Measurements from ENCODE around the gene BOLA3.
"Not testable (repeated sequence)": the region's sequence is repeated elsewhere in the genome, so short reads cannot be mapped to it uniquely, and the experiment has no call there.

The BOLA3 gene

DNA sequence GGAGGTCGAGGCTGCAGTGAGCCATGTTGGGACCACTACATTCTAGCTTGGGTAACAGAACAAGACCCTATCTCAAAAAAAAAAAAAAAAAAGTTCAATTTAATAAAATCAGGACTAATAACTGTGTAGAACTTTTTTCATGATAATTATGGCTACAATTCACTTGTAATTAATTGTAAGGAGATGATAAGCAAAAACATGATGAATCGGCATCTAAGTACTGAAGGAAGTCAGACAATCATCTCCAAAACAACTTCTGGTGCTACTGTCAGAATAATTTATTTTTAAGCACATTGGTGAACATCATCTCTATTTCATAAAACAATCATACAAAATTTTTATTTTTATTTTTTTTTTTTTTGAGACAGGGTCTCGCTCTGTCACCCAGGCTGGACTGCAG lies 41.0 kb upstream of the BOLA3 start:
- peak overlapping the region; percentile 36 for H4K91ac ChIP-seq (ENCODE audit: low read depth, low read length)
- no peak overlapping the region for H3K14ac ChIP-seq (ENCODE audit: low read length)
- H3K18ac ChIP-seq (ENCODE audit: low read length): no peak overlapping the region
- H2AFZ ChIP-seq (ENCODE audit: insufficient read depth, low read length, poor library complexity): no peak overlapping the region
- no peak overlapping the region for H2BK12ac ChIP-seq (ENCODE audit: low read length)
- no peak overlapping the region for H2AK5ac ChIP-seq (ENCODE audit: low read length)
- H3K79me2 ChIP-seq (ENCODE audit: control insufficient read depth, insufficient read depth, low read length, poor library complexity): no peaks in the 10 kb centered on the region
- H4K8ac ChIP-seq (ENCODE audit: low read depth, low read length): no peak overlapping the region
- WGBS (ENCODE audit: extremely low coverage, insufficient coverage, insufficient read length): no CpG with 5 or more reads among the region's 3 CpGs
- H3K4me3 ChIP-seq (ENCODE audit: low read depth, low read length): no peak overlapping the region
- H3K4me2 ChIP-seq (ENCODE audit: low read length): no peak overlapping the region
- peaks cover 4 to 7% of the 10 kb centered on the region in 2 experiments for H3K4me1 ChIP-seq (ENCODE audit: control insufficient read depth in 1 of 2, insufficient read depth in 2 of 2, low read length in 2 of 2)
- no peak overlapping the region for H3K27ac ChIP-seq (ENCODE audit: low read depth, low read length)
- H3K9ac ChIP-seq (ENCODE audit: low read length): no peak overlapping the region
- no peaks in the 10 kb centered on the region for H3K36me3 ChIP-seq (ENCODE audit: control insufficient read depth in 1 of 2, insufficient read depth in 2 of 2, low read length in 2 of 2)
- H2BK5ac ChIP-seq (ENCODE audit: low read depth, low read length, poor library complexity): no peak overlapping the region
- peaks cover 3% of the 10 kb centered on the region for H3K79me1 ChIP-seq (ENCODE audit: low read length)
- no peaks in the 10 kb centered on the region for H3K27me3 ChIP-seq (ENCODE audit: insufficient read depth, low read length)
- no peaks in the 10 kb centered on the region for H3K9me3 ChIP-seq (ENCODE audit: insufficient read depth, low read depth, low read length)
- H3K23ac ChIP-seq (ENCODE audit: low read length): no peak overlapping the region
- no peak overlapping the region for H4K12ac ChIP-seq (ENCODE audit: low read depth, low read length)
- H2BK120ac ChIP-seq (ENCODE audit: insufficient read depth, low read length, poor library complexity): peak overlapping the region; percentile 8
- H3K4ac ChIP-seq (ENCODE audit: low read depth, low read length): no peak overlapping the region
- DNase-seq: no peak

DNA sequence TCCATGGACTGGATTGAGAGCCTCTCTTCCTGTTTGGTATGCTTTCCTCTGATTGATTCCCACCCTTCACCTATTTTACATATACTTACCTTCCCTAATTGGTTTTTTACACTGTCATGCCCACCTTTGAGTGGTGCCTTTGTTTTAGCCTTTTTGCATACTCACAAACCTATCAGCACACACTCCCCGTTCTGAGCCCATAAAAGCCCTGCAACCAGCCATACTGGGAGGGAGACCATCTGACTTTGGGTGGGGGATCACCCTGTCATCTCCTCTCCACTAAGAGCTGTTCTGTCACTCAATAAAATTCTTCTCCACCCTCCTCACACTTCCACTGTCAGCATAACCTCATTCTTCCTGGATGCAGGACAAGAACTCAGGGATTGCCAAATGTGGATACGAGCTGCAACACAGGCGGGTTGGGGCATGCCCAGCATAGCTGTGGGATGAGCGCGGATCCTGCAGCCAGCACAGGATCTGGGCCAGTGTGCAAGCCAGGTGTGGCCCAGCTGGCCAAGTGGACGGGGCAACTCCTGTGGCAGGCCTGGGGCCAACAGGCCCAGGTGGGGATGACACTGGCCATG lies 40.4 kb upstream of the BOLA3 start:
- peak; percentile 93 for DNase-seq
- Histone ChIP-seq H3K79me2 (ENCODE audit: control insufficient read depth, insufficient read depth, low read length, poor library complexity) (no peaks in the 10 kb centered on the region), H2BK120ac (ENCODE audit: insufficient read depth, low read length, poor library complexity) (peak overlapping the region; percentile 8), H3K4me1 (ENCODE audit: control insufficient read depth in 1 of 2, insufficient read depth in 2 of 2, low read length in 2 of 2) (peaks cover 4 to 7% of the 10 kb centered on the region in 2 experiments), H3K14ac (ENCODE audit: low read length) (peak overlapping the region; percentile 49), H3K9me3 (ENCODE audit: insufficient read depth, low read depth, low read length) (no peaks in the 10 kb centered on the region), H3K23ac (ENCODE audit: low read length) (no peak overlapping the region), H4K8ac (ENCODE audit: low read depth, low read length) (peak overlapping the region; percentile 50), H3K9ac (ENCODE audit: low read length) (no peak overlapping the region), H4K91ac (ENCODE audit: low read depth, low read length) (peak overlapping the region; percentile 36), H3K27ac (ENCODE audit: low read depth, low read length) (no peak overlapping the region), H3K4me2 (ENCODE audit: low read length) (no peak overlapping the region), H3K18ac (ENCODE audit: low read length) (peak overlapping the region; percentile 21), H2BK5ac (ENCODE audit: low read depth, low read length, poor library complexity) (no peak overlapping the region), H2BK12ac (ENCODE audit: low read length) (no peak overlapping the region), H4K12ac (ENCODE audit: low read depth, low read length) (peak overlapping the region; percentile 57), H3K79me1 (ENCODE audit: low read length) (peaks cover 3% of the 10 kb centered on the region), H3K36me3 (ENCODE audit: control insufficient read depth in 1 of 2, insufficient read depth in 2 of 2, low read length in 2 of 2) (no peaks in the 10 kb centered on the region), H3K4ac (ENCODE audit: low read depth, low read length) (no peak overlapping the region), H3K4me3 (ENCODE audit: low read depth, low read length) (no peak overlapping the region), H2AFZ (ENCODE audit: insufficient read depth, low read length, poor library complexity) (no peak overlapping the region), H3K27me3 (ENCODE audit: insufficient read depth, low read length) (no peaks in the 10 kb centered on the region), H2AK5ac (ENCODE audit: low read length) (no peak overlapping the region)
- WGBS (ENCODE audit: extremely low coverage, insufficient coverage, insufficient read length): no CpG with 5 or more reads among the region's 6 CpGs

DNA sequence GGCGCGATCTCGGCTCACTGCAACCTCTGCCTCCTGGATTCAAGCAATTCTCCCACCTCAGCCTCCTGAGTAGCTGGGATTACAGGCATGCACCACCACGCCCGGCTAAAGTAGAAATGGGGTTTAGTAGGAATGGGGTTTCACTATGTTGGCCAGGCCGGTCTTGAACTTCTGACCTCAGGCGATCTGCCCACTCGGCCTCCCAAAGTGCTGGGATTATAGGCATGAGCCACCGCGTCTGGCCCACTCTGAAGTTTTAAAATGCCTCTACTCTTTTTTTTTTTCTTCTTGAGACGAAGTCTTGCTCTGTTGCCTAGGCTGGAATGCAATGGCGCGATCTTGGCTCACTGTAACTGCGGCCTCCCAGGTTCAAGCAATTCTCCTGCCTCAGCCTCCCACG lies 39.0 kb upstream of the BOLA3 start:
- not testable (repeated sequence) for H4K8ac ChIP-seq (ENCODE audit: low read depth, low read length); H2AFZ ChIP-seq (ENCODE audit: insufficient read depth, low read length, poor library complexity); H2BK12ac ChIP-seq (ENCODE audit: low read length)

DNA sequence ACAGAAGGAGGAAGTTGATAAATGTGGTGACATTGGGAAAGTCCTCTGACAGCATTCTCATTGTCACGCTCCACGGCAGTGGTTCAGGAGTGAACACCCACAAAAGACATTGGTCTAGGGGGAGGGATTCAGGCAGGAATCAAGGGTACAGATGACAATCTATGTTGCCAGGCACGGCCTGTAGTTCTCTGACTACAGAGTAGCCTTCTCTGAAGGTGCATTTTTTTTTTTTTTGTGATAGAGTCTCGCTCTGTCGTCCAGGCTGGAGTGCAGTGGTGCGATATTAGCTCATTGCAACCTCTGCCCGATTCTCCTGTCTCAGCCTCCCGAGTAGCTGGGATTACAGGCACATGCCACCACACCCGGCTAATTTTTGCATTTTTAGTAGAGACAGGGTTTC lies 38.3 kb upstream of the BOLA3 start:
- H4K12ac ChIP-seq (ENCODE audit: low read depth, low read length): no peak overlapping the region

More for the DNA sequence above, 39.0 kb upstream of the BOLA3 start:
- H3K18ac ChIP-seq (ENCODE audit: low read length); H2AK5ac ChIP-seq (ENCODE audit: low read length); H2BK120ac ChIP-seq (ENCODE audit: insufficient read depth, low read length, poor library complexity); H2BK5ac ChIP-seq (ENCODE audit: low read depth, low read length, poor library complexity); DNase-seq; H3K4me2 ChIP-seq (ENCODE audit: low read length); H3K14ac ChIP-seq (ENCODE audit: low read length); H3K9me3 ChIP-seq (ENCODE audit: insufficient read depth, low read depth, low read length); H3K79me2 ChIP-seq (ENCODE audit: control insufficient read depth, insufficient read depth, low read length, poor library complexity); H3K36me3 ChIP-seq (ENCODE audit: control insufficient read depth in 1 of 2, insufficient read depth in 2 of 2, low read length in 2 of 2); H4K12ac ChIP-seq (ENCODE audit: low read depth, low read length); H3K27me3 ChIP-seq (ENCODE audit: insufficient read depth, low read length); H3K4ac ChIP-seq (ENCODE audit: low read depth, low read length); H3K23ac ChIP-seq (ENCODE audit: low read length); H3K79me1 ChIP-seq (ENCODE audit: low read length); H3K4me3 ChIP-seq (ENCODE audit: low read depth, low read length); H3K9ac ChIP-seq (ENCODE audit: low read length); H4K91ac ChIP-seq (ENCODE audit: low read depth, low read length); H3K4me1 ChIP-seq (ENCODE audit: control insufficient read depth in 1 of 2, insufficient read depth in 2 of 2, low read length in 2 of 2); H3K27ac ChIP-seq (ENCODE audit: low read depth, low read length): not testable (repeated sequence)
- no CpG with 5 or more reads among the region's 15 CpGs for WGBS (ENCODE audit: extremely low coverage, insufficient coverage, insufficient read length)

More for the DNA sequence above, 38.3 kb upstream of the BOLA3 start:
- Histone ChIP-seq H3K4me2 (ENCODE audit: low read length) (no peak overlapping the region), H3K14ac (ENCODE audit: low read length) (no peak overlapping the region), H3K27me3 (ENCODE audit: insufficient read depth, low read length) (no peaks in the 10 kb centered on the region), H2BK12ac (ENCODE audit: low read length) (no peak overlapping the region), H2AK5ac (ENCODE audit: low read length) (no peak overlapping the region), H3K9me3 (ENCODE audit: insufficient read depth, low read depth, low read length) (no peaks in the 10 kb centered on the region), H3K36me3 (ENCODE audit: control insufficient read depth in 1 of 2, insufficient read depth in 2 of 2, low read length in 2 of 2) (no peaks in the 10 kb centered on the region), H3K4ac (ENCODE audit: low read depth, low read length) (no peak overlapping the region), H3K79me2 (ENCODE audit: control insufficient read depth, insufficient read depth, low read length, poor library complexity) (no peaks in the 10 kb centered on the region), H3K4me3 (ENCODE audit: low read depth, low read length) (no peak overlapping the region), H3K27ac (ENCODE audit: low read depth, low read length) (no peak overlapping the region), H3K79me1 (ENCODE audit: low read length) (peaks cover 3% of the 10 kb centered on the region), H3K18ac (ENCODE audit: low read length) (no peak overlapping the region), H2BK120ac (ENCODE audit: insufficient read depth, low read length, poor library complexity) (no peak overlapping the region), H3K9ac (ENCODE audit: low read length) (no peak overlapping the region), H2AFZ (ENCODE audit: insufficient read depth, low read length, poor library complexity) (no peak overlapping the region), H4K91ac (ENCODE audit: low read depth, low read length) (no peak overlapping the region), H4K8ac (ENCODE audit: low read depth, low read length) (no peak overlapping the region), H2BK5ac (ENCODE audit: low read depth, low read length, poor library complexity) (no peak overlapping the region), H3K23ac (ENCODE audit: low read length) (no peak overlapping the region), H3K4me1 (ENCODE audit: control insufficient read depth in 1 of 2, insufficient read depth in 2 of 2, low read length in 2 of 2) (peaks cover 4 to 7% of the 10 kb centered on the region in 2 experiments)
- peak in 1 of 2 donors; percentile 46 for DNase-seq
- no CpG with 5 or more reads among the region's 9 CpGs for WGBS (ENCODE audit: extremely low coverage, insufficient coverage, insufficient read length)

Data from trophoblast cell (in vitro differentiated cells and primary cell).